Measurements from ENCODE around the gene MORN5.

The MORN5 gene

DNA sequence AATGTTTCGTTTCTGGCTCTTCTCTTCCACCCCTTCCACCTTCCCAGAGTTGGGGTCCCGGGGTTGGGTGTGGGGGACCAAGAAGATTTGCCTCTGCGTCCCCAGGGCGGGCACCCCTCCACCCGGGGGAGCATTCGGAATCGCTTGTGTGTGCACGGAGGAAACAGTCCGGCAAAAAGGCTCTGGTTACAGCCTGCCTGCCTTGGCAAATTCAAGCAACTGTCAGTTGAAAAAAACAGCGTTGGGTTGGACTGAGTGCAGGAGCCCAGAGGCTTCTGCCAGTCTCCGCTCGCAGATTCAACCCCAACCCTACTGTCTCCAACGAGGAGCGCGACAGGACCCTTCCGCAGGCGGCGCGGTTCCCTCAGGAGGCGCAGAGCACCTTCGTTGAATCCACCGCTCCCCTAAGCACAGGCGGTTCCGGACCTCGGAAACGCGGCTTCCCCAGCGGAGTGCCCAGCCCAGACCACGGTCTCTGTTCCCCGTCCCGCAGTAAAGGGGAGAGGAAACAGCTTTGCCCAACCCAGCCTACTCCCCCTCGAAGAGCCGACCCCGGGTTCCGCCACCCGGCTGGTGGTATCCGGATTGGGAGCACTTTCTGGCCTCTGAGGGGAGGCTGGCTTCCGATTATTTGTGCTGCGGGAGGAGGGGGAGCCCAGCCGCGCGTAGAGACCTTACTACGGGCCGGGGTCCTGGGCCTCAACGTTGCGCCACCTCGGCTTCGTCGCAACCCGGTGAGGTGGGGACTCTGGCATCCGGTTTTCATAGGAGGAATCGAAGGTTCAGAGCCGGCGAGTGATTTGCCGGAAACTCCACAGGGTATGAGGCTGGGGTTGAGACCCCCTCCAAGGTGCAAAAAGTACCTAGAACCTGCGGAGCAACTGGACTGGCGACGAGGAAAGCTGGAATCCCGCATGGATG lies 59.5 kb downstream of the MORN5 start:
- H3K4me3 ChIP-seq (ENCODE audit: low read length), result no peak overlapping the region
- DNase-seq (ENCODE audit: low read depth), result no peak
- TF ChIP-seq, protein P1, sequence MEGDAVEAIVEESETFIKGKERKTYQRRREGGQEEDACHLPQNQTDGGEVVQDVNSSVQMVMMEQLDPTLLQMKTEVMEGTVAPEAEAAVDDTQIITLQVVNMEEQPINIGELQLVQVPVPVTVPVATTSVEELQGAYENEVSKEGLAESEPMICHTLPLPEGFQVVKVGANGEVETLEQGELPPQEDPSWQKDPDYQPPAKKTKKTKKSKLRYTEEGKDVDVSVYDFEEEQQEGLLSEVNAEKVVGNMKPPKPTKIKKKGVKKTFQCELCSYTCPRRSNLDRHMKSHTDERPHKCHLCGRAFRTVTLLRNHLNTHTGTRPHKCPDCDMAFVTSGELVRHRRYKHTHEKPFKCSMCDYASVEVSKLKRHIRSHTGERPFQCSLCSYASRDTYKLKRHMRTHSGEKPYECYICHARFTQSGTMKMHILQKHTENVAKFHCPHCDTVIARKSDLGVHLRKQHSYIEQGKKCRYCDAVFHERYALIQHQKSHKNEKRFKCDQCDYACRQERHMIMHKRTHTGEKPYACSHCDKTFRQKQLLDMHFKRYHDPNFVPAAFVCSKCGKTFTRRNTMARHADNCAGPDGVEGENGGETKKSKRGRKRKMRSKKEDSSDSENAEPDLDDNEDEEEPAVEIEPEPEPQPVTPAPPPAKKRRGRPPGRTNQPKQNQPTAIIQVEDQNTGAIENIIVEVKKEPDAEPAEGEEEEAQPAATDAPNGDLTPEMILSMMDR (conservative IDR thresholded peaks at IDR 0.05; ENCODE audit: low read depth, low read length), result no peak

DNA sequence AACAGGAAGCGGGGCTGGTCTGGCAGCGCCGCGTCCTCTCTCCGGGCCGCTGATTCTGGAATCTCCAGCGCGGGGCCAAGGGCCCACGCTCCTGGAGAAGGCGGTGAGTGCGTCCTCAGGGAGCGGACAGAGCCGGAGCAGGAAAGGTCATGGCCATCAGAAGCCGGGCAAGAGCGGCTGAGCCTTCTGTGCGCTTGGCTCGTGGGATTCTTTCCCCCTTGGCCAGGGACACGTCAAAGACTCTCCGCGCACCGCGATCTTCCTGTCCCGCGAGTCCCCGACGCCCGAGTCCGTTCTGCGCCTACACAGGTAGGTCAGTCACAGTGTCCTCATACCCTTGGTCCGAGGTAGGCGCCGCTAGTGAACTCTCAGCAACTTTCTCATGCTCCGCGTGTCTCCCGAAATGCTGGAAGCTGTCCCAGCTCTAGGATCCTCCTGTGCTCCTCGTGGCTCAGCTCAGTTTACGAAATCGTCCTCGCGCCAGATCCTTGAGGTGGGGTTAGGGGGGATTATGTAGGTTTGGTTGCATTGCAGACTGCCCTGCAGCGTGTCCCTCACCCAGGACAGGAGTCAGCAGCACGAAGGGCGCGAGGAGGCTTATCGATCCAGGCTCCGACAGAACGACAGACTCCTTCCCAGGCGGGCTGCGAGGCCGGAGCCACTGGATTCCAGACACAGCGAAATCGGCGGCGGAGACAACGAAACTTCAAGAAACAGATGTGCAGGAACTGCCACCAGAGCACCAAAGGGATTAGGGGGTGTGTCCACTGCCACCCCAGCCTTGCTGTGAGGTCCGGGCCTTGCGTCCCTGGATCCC lies 60.4 kb downstream of the MORN5 start:
- TF ChIP-seq, protein P1 (conservative IDR thresholded peaks at IDR 0.05; ENCODE audit: low read depth, low read length), result no peak
- DNase-seq (ENCODE audit: low read depth), result no peak
- no peak overlapping the region for H3K4me3 ChIP-seq (ENCODE audit: low read length)

DNA sequence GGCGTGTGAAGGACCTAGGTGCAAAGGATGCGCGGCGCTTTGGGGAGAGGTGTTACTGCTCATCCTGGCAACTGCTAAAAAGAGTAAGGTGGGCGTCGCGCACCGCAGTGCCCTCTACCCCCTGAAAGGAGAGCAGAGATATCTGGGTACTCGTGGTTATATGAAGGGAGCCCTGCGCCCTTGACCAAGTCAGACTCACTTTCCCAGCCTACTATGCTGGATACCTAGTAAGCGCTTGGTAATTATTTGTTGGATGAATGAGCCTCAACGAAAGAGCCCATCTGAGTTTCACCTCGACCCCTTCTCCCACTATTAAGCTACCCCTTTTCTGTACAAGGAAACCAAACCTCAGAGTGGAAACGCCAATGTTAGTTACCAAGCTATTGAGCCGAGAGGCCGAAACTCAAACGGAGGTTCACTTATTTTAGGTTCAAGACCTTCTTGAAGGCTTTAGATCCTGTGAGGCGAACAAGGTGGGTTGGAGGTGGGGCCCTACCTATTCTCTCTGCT lies 61.0 kb downstream of the MORN5 start:
- H3K4me3 ChIP-seq (ENCODE audit: low read length), result no peak overlapping the region
- DNase-seq (ENCODE audit: low read depth), result no peak
- TF ChIP-seq, protein P1 (conservative IDR thresholded peaks at IDR 0.05; ENCODE audit: low read depth, low read length), result no peak

DNA sequence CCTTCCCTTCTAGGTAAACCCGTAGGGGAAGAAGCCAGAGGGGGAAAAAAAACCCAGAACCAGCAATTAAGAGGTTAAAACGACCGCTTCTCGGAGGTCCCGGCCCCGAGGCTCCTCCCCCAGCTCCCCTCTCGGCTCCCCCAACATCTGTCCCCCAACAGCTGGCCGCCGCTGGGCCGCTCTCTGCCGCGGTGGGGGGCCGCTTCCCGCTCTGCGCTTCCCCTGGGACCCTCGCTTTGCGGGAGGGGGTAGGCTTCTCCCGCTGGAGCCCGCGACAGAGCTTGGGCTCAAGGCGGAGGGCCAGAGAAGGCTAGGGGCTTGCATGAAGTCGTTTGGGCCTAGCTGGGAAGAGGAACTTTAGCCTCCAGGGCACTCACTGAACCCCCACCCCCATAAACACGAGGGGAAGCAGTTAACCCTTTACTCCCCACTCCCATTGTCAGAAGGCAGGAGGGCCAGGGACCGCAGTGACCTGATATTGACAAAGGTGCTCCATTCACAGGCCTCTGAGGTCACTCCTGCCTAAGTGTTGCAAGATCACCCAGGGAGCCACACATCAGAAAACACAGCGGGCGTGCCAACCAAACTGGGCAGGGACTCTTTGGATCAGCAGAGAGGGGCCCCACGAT lies 61.6 kb downstream of the MORN5 start:
- DNase-seq (ENCODE audit: low read depth), result no peak
- TF ChIP-seq, protein P1 (conservative IDR thresholded peaks at IDR 0.05; ENCODE audit: low read depth, low read length), result no peak
- no peak overlapping the region for H3K4me3 ChIP-seq (ENCODE audit: low read length)

DNA sequence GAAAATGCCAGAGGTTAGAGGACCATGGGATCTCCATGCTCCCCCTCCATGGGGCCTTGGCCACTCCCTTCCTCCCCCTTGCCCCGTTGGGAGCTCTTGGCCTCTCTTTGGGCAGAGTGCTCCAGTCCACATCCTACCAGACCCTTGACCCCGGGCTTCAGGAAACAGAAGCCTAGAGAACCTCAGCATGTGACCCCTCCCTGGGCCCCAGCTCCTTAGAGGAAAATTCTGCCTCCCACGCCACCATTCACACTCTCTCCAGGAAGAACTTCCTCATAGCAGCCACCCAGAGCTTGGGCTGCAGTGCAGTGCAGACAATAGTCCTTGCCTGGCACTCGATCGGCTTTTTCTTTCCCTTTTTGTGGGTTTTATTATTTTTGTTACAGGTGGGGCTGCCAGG lies 63.1 kb downstream of the MORN5 start:
- no peak for DNase-seq (ENCODE audit: low read depth)
- TF ChIP-seq, protein P1 (conservative IDR thresholded peaks at IDR 0.05; ENCODE audit: low read depth, low read length), result no peak
- H3K4me3 ChIP-seq (ENCODE audit: low read length), result no peak overlapping the region

DNA sequence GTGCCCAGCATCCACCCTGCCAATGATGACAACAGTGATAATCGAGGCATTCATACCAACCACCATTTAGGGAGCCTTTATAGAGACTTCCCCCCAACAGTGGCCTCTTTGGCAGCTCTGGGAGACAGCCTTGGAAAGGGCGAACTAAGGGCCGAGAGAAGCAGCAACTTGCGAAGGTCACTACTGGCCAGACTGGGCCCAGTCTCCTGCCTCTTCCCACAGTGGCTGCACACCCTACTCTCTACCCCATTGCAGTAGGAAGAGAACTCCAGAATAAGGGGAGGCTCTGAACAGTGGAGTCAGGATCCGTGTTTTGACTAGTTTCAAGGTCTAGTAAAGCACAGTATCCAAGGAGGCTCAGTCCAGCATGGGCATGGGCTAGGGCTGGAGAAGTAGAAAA lies 63.7 kb downstream of the MORN5 start:
- DNase-seq (ENCODE audit: low read depth), result no peak
- H3K4me3 ChIP-seq (ENCODE audit: low read length), result no peak overlapping the region
- TF ChIP-seq, protein P1 (conservative IDR thresholded peaks at IDR 0.05; ENCODE audit: low read depth, low read length), result no peak
